GM20000 (cell line): ENCODE measurements around the gene GALNS.

Experiments used
- DNase-seq: peaks from one replicate; pipeline ENCODE4 v3.0.0; 2012; ENCODE audit warnings: low spot score
- CTCF ChIP-seq: IDR thresholded peaks from 2 replicates; pipeline ENCODE4 v1.5.1; 2012; ENCODE audit warnings: mild to moderate bottlenecking, control low read depth; ENCODE audit errors: extremely low read depth, missing control alignments

GALNS gene

DNA sequence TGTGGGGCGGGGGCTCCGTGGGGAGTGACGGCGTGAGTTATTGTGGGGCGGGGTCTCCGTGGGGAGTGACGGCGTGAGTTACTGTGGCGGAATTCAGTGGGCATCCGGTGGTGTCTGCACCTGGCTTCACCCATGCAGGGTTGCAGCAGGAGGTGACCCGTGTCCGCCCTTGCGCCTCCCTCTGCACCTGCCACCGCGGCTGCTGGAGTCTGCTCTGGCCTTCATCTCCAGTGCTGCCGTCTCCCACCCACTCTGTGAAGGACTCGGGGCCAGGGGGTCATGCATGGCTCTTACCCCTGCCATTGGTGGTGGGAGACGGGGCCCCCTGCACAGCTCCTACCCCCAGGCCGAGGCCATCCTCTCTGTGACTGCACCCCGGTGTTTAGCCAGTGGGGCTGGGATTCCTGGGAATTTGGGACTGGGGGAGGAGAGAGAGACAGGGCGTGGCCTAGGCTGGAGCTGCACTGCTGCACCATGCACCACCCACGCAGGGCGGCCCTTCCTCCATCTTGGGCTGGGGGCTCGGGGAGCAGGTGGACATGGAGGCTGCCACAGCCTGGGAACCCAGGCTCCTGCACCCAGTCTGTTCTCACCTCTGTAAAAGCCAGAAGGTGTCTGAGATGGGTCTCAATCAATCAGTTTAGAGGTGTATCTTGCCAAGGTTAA, 11.0 kb upstream of the GALNS start:
- no peak for DNase-seq

DNA sequence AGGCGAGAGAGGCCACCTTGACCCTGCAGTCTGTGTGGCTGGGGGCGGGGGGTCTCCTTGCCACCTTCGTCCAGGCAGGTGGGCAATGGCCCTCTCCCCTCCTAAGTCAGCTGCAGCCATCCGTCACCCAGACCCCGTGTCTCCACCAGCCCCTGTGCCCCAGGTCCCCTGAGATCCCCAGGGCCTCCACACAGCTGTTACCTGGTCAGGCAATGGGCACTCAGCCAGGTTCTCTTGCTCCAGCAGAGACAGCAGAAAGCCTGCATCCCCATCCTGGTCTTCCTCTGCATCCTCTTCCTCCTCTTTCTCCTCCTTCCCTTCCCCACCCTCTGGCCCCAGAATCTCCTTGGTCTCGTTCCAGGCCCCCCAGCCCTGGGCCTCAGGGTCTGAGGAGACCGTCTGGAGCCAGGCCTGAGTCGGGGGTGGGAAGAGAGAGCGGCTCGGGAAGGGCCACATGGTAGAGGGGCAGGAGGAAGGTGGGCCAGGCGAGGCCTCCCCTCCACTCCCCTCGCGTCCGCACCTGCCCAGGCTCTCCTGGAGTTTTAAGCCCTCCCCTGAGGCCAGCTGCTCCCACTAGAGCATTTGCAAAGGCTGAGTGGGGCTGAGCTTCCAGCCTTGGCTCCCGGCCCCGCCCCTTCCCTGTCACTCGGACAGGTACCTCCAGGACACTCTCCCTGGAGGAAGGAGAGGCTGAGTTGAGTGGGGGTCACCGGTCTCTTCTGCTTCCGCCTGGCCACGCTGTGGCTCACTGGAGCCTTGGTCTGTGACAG, 9.6 kb upstream of the GALNS start, which contains the start of gene PABPN1L:
TSS of gene PABPN1L (minus strand) at position 510 of the 770 bp plus-strand sequence. CDS start at position 456, 54 bp downstream.
- TF ChIP-seq CTCF = no peak
- no peak for DNase-seq

More for the DNA sequence above, 11.0 kb upstream of the GALNS start:
- TF ChIP-seq CTCF = no peak

- no peak for TF ChIP-seq CTCF
- DNase-seq = no peak
Observed at GRCh38 chr16:88865742-88866141, 9.0 kb upstream of the GALNS start.

- DNase-seq = no peak
- TF ChIP-seq CTCF = no peak
Observed at GRCh38 chr16:88865310-88865709, 8.6 kb upstream of the GALNS start.

DNA sequence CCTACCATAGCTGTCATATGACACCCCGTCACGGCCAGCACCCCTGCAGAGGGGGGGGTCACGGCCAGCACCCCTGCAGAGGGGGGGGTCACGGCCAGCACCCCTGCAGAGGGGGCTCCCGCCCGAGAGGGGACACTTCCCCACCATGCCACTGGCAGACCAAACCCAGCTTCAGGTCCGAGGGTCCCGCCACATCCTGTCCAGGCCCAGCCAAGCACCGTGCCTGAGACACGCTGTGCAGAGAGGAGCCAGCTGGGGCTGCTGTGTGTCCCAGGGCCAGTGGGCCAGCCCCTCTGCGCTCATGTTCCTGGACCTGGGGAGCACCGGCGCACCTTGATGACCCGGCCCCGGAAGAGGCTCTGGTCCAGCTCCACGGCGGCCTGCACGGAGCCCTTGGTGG, 7.8 kb upstream of the GALNS start:
- no peak for TF ChIP-seq CTCF
- DNase-seq = no peak

- DNase-seq = no peak
- no peak for TF ChIP-seq CTCF
Observed at GRCh38 chr16:88864099-88864498, 7.4 kb upstream of the GALNS start.

GRCh38 chr16:88863426-88863825, 6.7 kb upstream of the GALNS start:
- TF ChIP-seq CTCF = no peak
- no peak for DNase-seq
